HG03095 (cell line): ENCODE results near the gene IFNLR1.

Experiments used
- ATAC-seq: cut with Tn5 transposase; IDR thresholded peaks from one replicate; pipeline ENCODE4 v1.9.1; 2021; ENCODE audit warnings: moderate library complexity; ENCODE audit not compliant: unreplicated experiment

The IFNLR1 gene

DNA sequence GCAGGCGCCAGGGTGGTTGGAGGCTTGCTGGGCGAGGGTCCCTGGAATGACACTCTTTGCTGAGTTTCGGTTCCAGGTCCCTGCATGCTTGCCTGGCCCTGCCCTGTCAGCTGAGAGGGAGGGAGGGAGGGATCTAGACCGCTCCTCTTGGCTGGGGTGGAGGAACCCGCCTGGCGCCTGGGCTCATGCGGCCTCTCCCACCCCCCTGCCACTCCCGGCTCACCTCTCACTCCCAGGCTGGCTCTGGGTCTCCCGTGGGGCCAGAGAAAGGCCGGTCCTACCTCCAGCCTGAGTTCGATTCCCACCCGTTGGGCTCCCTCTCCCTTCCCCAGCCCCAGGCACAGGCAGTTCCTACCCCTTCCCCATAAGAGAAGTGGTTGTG is 19.0 kb upstream of the IFNLR1 start:
- no peak for ATAC-seq

DNA sequence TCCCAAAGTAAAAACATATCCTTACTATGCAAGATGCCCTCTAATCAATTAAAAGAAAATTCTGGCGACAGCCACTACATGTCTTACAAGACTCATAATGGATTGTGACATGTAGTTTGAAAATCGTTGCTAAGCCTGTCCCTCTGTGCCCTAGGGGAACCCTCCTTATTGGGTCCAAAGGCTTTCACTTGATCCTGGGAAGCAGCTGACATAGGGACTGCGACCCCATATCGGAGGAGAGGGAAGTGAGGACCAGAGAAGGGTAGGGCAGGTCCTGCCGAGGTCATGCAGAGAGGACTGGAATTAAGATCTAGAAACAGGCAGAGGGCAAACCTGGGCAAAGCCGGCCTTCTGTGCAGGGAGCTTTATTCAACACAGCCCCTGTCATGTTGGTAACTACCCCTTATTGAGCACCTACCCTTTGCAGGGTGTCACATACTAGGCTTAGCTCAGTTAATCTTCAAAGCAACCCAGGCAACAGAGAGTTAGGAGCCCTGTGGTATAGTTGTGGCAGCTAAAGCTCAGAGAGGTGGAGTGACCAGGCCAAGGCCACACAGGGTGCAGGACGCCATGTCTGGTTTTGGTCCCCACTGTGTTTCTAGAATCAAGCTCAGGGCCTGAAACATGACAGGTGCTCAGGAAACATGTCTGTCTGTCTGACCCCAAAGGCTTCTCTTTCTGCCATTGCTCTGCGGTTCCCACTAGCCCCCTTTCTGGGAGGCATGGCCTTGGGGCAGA is 18.4 kb upstream of the IFNLR1 start:
- no peak for ATAC-seq

DNA sequence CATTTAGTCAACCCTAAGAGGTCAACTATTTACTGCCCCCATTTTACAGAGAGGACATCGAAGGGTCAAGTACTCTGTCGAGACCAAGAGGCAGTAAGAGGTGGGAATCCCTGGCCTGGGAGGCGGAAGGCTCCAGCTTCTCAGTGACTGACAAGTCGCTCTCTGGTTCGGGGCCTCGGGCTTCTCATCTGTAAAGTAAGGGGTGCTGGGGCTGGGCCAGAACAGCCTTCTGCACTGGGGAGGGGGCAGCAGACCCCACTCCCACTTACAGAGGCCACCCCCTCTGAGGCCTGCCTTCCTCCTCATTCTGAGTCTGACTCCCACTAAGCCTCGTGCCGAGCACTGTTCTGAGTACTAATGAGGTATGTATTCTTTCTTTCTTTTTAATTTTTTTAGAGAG is 17.0 kb upstream of the IFNLR1 start:
- no peak for ATAC-seq

DNA sequence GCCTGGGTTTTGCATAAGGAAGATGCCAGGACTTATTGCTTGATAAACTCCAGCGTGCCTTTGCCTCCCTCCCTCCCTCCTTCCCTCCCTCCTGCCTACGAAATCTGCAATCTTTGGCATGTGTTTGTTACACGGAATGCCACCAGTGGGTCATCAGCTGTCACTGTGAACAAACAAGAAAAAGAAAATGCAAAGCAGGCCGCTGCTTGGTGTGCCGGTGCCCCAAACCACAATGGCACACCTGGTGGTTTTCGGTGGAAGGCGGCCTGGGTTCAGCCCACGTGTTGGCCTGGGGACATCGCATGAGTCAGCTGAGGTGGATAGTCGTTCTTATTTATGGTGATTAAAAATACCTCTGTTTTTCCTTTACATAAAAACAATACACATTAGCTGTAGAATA is 16.3 kb upstream of the IFNLR1 start:
- no peak for ATAC-seq

DNA sequence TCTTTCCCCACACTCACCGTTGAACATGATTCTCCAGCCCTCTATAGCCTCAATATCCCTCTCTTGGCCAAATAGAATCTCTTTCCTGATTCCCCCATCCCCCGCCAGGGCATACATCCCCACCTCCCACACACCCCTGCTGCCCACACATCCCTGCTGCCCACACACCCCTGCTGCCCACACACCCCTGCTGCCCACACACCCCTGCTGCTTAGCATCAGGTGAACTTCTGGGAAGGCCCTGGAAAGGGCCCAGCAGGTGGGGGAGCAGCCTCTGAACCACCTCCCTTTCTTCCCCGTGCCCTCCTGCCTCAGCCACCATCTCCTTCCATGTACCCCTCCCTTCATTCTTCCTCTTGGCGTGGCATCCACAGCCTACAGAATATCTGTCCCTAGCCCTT is 15.9 kb upstream of the IFNLR1 start:
- ATAC-seq = no peak

DNA sequence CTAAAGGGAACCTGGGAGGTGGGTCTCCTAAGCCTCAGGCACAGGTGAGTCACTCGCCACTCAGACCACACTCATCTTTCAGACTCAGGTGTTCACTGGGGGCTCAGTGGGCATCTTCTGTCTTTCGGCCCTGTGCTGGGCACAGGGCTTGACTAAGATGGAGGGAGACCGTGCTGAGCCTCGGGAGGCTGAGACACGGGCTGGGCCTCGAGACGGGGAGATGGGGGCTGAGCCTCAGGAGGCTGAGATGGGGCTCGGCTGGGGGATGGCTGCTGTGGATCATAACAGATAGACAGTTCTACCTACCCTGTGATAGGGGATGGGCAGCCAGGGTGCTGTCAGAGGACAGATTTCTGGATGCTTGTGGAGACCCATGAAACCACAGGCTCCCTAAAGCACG is 15.5 kb upstream of the IFNLR1 start:
- no peak for ATAC-seq

DNA sequence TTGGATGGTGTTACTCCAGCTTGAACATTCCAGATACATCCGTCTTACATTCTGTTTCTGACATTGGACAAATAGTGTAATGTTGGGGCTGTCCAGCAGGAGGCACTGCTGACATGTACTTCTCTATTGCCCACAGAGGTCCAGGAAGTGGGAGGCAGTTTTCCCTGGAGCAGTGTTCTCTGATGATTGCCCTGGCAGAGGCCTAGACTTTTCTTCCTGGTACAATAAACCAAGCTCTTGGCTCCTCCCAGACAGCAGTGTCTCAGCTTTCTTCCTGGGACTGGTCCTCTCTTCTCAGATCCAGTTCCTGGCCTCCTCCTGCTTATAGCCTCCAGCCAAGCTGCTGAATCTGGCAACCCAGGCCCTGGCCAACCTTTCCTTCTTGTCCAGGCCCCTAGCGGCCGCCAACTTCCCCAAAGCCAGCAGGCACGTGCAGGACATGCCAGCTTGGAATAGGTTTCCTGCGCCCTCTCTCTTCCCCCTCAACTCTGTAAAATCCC is 14.9 kb upstream of the IFNLR1 start:
- no peak for ATAC-seq

DNA sequence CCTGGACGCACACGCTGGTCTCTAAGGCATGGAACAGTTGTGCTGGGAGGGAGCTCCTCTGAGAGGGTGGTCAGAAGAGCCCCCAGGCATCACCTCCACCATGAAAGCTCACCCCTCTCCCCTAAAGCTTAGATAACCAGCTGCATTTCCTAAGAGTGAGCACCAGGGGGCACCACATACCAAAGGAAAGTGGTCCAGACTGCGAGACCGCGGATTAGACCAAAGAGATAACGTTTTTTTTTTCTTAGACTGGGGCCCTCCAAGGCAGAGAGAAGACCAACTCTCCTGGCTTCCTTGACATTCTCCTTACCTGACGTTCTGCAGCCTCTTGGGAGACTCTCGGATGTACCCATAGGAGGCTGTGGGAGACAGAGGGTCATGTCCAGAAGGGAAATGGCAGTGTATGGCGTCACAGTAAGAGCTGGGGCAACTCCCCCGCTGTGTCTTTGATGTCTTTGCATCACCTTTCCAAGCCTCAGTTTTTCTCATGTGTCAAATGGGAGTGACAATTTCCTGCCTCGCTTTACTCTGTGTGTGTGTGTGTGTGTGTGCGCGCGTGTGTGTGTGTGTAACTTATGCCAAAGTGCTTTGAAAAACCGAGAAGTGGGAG is 12.3 kb upstream of the IFNLR1 start:
- no peak for ATAC-seq

DNA sequence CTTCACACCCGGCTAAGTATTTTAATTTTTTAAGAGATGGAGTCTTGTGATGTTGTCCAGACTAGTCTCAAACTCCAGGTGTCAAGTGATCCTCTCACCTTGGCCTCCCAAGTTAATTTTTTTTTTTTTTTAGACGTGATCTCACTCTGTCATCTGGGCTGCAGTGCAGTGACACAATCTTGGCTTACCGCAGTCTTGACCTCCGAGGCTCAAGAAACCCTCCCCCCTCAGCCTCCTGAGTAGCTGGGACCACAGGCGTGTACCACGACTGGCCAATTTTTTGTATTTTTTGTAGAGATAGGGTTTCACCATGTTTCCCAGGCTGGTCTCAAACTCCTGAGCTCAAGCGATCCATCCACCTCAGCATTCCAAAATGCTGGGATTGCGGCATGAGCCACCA is 11.7 kb upstream of the IFNLR1 start:
- ATAC-seq = no peak

DNA sequence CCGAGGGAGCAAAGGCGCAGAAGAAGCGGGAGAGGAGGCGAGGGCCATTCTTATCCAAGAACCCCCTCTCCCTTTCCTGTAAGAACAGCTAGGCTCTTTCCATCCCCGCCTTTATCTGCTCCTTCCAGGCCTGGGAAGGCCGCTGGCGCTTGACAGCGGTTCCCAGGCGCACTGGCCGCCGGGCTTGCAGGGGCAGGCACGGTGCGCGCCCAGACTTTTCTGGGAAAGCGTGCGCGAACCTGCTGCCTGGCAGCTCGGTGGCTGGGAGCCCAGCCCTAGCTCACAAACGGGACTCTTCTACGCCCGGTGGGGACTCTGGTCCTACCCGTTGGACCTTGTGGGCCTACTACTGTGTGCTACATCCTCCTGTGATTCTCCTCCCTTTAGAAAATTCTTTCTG is 8.8 kb upstream of the IFNLR1 start:
- ATAC-seq = no peak

DNA sequence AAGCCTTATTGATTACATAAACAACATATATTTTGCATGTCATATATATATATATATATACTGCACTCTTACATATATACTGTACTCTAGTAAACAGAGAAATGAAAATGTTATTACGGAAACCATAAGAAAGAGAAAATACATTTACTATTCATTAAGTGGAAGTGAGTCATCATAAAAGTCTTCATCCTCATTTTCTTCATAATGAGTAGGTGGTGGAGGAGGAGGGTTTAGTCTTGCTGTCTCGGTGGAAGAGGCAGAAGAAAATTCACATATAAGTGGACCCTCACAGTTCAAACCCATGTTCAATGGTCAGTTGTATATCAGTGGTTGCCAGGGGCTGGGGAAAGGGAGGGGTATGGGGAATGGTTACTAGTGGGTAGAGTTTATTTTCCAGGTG is 8.0 kb upstream of the IFNLR1 start:
- no peak for ATAC-seq

DNA sequence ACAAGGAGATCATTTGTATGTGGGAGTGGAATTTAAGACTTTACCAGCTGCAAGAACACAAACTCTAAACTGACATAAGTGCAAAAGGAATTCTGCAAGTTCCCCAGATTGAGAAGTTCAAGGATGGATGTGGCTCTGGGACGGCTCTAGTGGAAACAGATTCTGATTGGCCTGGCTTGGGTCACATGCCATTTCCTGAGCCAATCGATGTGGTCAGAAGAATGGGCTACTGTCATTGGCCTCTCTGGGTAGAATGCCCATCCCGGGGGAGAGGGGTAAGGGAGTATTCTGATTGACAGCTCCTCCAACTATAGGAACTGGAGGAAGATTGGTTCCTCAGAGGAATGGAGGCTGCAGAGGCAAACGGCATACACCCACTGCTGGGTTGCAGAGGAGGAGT is 6.0 kb upstream of the IFNLR1 start:
- ATAC-seq = no peak

DNA sequence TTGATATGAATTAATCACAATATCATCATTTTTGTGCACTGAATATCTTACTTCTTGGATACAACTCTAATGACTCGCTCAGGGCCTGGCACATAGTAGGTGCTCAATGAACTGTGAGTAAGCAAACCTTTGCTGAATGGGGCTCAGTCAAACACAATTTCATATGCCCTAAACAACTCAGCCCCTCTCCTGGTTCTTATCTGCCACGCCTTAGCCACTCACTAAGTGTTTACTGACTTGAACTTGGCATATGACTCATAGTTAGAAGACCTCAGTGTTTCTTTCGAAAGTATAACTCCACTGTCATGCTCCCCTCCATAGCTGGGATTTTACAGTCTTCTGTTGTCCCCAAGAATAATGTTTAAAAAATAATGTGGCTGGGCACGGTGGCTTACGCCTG is 4.8 kb upstream of the IFNLR1 start:
- ATAC-seq = no peak

DNA sequence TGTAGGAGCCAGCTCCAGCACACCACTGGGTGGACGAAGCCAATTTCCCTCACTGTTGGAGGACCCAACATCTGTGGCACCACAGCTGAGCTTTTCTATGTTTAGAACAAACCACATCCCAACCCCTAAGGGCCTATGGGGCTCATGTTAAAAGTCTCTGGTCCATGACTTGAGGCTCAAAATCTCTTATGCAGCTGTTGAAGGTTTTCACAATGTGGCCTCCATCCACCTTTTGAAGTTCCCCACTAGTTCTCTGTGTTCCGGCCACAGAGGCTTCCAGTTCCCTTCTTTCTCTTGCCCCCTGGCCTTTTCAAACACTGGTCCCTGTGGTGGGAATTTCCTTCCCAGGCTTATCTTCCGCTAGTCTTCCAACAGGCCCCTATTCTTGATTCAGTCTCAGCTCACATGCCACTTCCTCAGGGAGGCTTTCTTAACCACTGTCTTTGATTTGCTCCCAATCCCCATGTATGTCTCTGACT is 3.9 kb upstream of the IFNLR1 start:
- peak; percentile 40 for ATAC-seq

DNA sequence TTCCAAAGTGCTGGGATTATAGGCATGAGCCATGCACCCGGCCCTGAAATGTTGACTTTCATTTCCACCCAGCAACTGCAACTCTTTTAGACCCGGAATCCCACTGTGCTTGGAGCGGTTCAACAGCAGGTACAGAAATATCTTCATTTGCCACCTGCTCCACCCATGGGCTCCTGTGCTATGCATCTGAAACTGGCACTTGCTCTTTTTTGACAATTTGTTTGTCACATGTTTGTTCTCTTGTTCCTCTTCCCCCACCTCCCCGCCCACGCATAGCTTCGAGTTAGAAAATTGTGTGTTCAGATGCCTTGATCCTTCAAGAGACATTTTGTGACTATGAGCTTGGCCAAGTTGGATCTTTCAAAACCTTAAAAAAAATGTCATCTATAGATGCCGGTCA is 2.4 kb upstream of the IFNLR1 start:
- no peak for ATAC-seq

DNA sequence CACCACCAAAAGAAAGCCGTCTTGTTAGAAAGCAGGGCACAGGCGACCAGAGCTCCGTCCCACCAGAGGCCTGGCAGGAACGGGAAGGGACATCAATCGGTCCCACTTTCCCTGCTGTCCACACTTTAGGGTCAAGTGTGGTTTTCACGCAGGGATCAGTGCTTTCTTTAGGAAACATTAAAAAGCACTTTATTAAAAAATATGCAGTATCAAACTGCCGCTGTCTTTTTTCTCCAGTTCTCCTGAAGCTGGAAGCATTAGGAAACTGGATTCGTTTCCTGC is 437 bp downstream of the IFNLR1 start:
- no peak for ATAC-seq

DNA sequence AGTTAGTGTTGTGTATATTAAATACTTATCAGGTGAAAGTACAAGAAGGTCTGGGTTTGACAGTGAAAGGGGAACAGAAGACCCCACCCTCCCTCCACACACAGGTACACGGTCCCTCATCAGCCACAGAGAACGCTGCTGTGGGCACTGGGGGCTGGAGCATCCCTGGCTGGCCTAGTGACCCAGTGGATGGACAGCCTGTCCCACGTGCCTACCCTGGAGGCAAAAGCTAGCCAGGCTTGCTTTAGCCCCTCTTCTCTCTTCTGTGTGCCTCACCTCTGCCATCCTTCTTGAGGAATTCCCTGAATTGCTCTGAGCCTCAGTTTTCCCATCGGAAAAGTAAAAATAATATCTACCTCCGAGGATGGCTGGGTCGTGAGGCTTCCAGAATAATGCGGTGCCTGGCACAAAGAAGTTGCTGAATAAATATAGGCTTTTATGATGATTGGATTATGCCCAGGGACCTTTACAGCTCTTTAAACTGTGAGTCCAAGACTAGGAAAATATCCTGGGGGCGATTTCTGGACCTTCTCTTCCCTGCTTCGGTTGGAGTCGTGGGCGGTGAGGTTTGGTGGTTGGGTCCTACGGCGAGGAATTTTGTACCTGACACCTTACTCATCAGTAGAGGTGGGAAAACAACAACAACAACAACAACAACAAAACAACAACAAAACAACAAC is 918 bp downstream of the IFNLR1 start:
- ATAC-seq = no peak

DNA sequence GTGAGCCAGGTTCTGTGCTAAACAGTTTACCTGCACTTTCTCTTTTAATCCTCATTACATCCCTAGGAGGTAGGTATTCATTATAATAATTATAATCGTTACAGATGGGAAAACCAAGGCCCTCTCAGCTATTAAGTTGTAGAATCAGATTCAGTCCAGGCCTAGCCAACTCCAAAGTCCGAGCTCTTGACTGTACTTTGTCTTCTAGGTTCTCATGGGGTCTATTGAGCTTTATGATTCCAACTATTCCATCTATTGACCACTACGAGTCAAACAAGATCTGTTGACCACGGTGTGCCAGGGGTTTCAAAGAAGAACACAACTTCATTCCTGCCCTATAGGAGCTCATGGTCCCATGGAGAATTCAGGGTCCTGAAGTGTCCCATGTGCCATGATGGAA is 2.0 kb downstream of the IFNLR1 start:
- no peak for ATAC-seq

DNA sequence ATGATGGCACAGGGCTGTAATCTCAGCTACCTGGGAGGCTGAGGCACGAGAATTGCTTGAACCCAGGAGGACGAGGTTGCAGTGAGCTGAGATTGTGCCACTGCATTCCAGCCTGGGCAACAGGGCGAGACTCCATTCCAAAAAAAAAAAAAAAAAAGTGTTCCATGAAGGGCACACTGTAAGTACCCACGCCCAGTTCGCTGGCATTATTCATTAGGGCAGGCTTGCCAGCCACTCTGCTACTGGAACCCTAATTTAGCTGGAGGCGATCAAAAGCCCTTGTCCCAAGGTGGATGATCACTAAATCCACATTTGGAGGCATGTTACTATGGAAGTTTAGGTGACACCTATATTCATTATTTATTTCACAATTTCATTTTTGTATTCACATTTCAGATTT is 5.0 kb downstream of the IFNLR1 start:
- no peak for ATAC-seq

DNA sequence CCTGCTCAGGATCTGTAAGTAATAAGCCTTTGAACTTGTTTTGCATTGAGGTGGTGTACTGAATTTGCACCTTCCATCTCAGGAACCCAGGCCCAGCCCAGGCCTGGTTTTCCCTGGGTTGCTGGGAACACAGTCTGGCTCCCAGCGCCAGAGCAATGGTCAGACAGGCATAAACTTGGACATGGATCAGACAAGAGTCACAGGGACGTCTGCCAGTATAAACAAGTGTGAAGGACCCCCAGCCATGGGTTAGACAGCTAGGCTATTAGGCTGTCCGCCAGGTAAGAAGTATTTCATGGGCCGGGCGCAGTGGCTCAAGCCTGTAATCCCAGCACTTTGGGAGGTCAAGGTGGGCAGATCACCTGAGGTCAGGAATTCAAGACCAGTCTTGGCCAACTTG is 5.5 kb downstream of the IFNLR1 start:
- ATAC-seq = no peak

DNA sequence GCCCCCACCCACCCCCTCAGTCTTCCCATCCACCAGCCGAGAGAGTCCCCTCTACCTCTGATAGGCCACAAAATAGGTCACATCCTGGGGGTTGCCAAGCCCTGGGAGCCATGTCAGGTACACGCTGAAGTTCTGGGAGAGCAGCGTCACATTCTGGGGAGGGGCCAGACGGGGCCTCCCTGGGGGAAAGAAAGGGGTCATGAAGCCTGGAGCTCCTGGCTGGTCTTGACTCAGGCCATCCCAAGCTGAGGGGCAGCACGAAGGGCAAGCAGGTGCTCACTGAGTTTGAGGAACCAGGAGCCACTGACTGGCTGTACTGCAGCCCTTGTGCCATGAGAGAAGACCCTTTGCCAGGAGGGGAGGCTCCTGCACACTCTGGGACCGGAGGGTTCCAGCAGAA is 6.4 kb downstream of the IFNLR1 start:
- no peak for ATAC-seq

DNA sequence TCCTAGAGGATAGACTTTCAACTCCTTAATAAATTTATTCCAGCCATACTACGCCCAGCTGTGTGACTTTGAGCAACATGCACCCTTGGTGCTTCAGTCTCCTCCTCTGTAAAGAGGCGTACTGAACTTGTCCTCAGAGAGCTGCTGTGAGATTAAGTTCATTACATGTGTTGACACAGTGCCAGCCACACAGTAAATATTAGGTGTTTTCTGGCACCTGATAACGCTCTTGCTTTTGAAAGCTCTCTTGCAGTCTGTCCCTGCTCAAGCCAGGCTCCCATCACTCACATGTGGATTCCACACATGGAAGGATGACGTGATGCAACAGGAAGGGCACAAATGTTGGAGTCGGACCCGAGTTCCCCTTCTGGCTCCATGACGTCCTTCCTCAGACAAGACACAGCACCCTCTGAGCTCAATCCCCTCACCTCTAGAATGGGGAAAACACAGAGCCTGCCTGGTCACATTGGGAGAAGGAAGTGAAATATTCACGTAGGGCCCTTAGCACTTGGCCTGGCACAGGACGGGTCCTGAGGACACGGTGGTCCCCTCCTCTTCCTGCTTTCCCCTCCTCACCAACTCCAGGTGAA is 7.7 kb downstream of the IFNLR1 start:
- no peak for ATAC-seq
